DMS53 (cell line): ENCODE data around the gene CLSTN2.

Source experiments
- DNase-seq: peaks from one replicate; lab custom pipeline; 2025; lab: John Stamatoyannopoulos, UW

The CLSTN2 gene

GRCh38 chr3:140288595-140288994 is 353.6 kb downstream of the CLSTN2 start:
- no peak for DNase-seq

- no peak for DNase-seq
These were observed 355.1 kb downstream of the CLSTN2 start for GRCh38 chr3:140290105-140290504.

- DNase-seq: no peak
These were observed 357.2 kb downstream of the CLSTN2 start for GRCh38 chr3:140292170-140292569.

GRCh38 chr3:140292684-140293083 is 357.7 kb downstream of the CLSTN2 start:
- no peak for DNase-seq

GRCh38 chr3:140294058-140294457 is 359.1 kb downstream of the CLSTN2 start:
- no peak for DNase-seq

- DNase-seq: no peak
These were observed 361.9 kb downstream of the CLSTN2 start for GRCh38 chr3:140296796-140297352.

- no peak for DNase-seq
These were observed 363.1 kb downstream of the CLSTN2 start for GRCh38 chr3:140298043-140298442.

- no peak for DNase-seq
These were observed 363.6 kb downstream of the CLSTN2 start for GRCh38 chr3:140298569-140299070.

- no peak for DNase-seq
These were observed 368.9 kb downstream of the CLSTN2 start for GRCh38 chr3:140303875-140304274.

GRCh38 chr3:140308535-140308934 is 373.6 kb downstream of the CLSTN2 start:
- no peak for DNase-seq

GRCh38 chr3:140311428-140311827 is 376.4 kb downstream of the CLSTN2 start:
- DNase-seq: no peak

- DNase-seq: no peak
These were observed 381.0 kb downstream of the CLSTN2 start for GRCh38 chr3:140315955-140316354.

- no peak for DNase-seq
These were observed 381.5 kb downstream of the CLSTN2 start for GRCh38 chr3:140316466-140316865.

GRCh38 chr3:140316868-140317400 is 381.9 kb downstream of the CLSTN2 start:
- no peak for DNase-seq

GRCh38 chr3:140319739-140320138 is 384.8 kb downstream of the CLSTN2 start:
- DNase-seq: peak; percentile 77

- DNase-seq: no peak
These were observed 388.6 kb downstream of the CLSTN2 start for GRCh38 chr3:140323561-140323960.

GRCh38 chr3:140332131-140332530 is 397.1 kb downstream of the CLSTN2 start:
- DNase-seq: no peak

GRCh38 chr3:140334132-140334929 is 399.3 kb downstream of the CLSTN2 start:
- DNase-seq: no peak

- no peak for DNase-seq
These were observed 401.5 kb downstream of the CLSTN2 start for GRCh38 chr3:140336465-140336864.

- DNase-seq: no peak
These were observed 403.9 kb downstream of the CLSTN2 start for GRCh38 chr3:140338916-140339315.

GRCh38 chr3:140341203-140341602 is 406.2 kb downstream of the CLSTN2 start:
- DNase-seq: no peak

- no peak for DNase-seq
These were observed 406.9 kb downstream of the CLSTN2 start for GRCh38 chr3:140341817-140342403.

- DNase-seq: peak; percentile 6
These were observed 407.7 kb downstream of the CLSTN2 start for GRCh38 chr3:140342668-140343067.
